HEK293 (cell line): ENCODE results near the gene ADAMTS14.

Source experiments
- CTCF ChIA-PET: fragments of 350-600 bp; formaldehyde crosslinking; extraction: SDS; loops from one replicate; lab custom pipeline; 2021; ENCODE audit warnings: antibody characterized with exemption; lab: Yijun Ruan, JAX
- POLR2A ChIA-PET: fragments of 300-600 bp; formaldehyde crosslinking; extraction: SDS; loops from one replicate; lab custom pipeline; 2020; ENCODE audit warnings: antibody characterized with exemption, inconsistent platforms; lab: Yijun Ruan, JAX
- H3K27ac ChIP-seq: fragments of 200-500 bp; sonication (Bioruptor generic); 2 replicates; pipeline ENCODE4 v1.5.1; 2014; ENCODE audit warnings: low read depth, low read length, control low read depth, inconsistent platforms; ENCODE audit errors: extremely low read depth
- H3K36me3 ChIP-seq, 2 experiments: fragments of 200-500 bp in 1 of 2; sonication (Bioruptor generic) in 1 of 2; 1 replicate in 1 of 2; 2 replicates in 1 of 2; pipeline ENCODE4 v1.5.1; 2014 to 2017; ENCODE audit warnings: inconsistent platforms in 2 of 2, low read length in 2 of 2; ENCODE audit not compliant: control insufficient read depth in 2 of 2, insufficient read depth in 1 of 2
- H3K4me1 ChIP-seq: fragments of 200-500 bp; sonication (Bioruptor generic); 2 replicates; pipeline ENCODE4 v1.5.1; 2014; ENCODE audit warnings: mild to moderate bottlenecking, low read length, inconsistent platforms; ENCODE audit not compliant: control insufficient read depth, insufficient read depth
- H3K4me3 ChIP-seq: 2 replicates; pipeline ENCODE4 v1.5.1; 2011; ENCODE audit warnings: low read depth, mild to moderate bottlenecking, control low read depth, low read length, moderate library complexity
- H3K9me3 ChIP-seq: fragments of 200-500 bp; sonication (Bioruptor generic); 2 replicates; pipeline ENCODE4 v1.5.1; 2014; ENCODE audit warnings: low read depth, low read length, inconsistent platforms; ENCODE audit not compliant: control insufficient read depth, insufficient read depth
- EGR2 ChIP-seq: fragments of 450-650 bp; formaldehyde crosslinking; IDR thresholded peaks from 2 replicates; pipeline ENCODE4 v1.5.1; 2016; ENCODE audit warnings: low read depth, missing biosample characterization, missing genetic modification characterization
- IKZF3 ChIP-seq: fragments of 450-650 bp; IDR thresholded peaks from 2 replicates; pipeline ENCODE4 v1.5.0; 2018; ENCODE audit warnings: missing biosample characterization, mild to moderate bottlenecking, missing genetic modification characterization, moderate library complexity
- MZF1 ChIP-seq: fragments of 450-650 bp; formaldehyde crosslinking; IDR thresholded peaks from 2 replicates; pipeline ENCODE4 v1.5.1; 2017; ENCODE audit warnings: missing biosample characterization, missing genetic modification characterization, borderline replicate concordance
- ZFHX2 ChIP-seq: fragments of 450-650 bp; formaldehyde crosslinking; conservative IDR thresholded peaks from 2 replicates; pipeline ENCODE4 v1.5.1; 2016; ENCODE audit warnings: missing biosample characterization, missing genetic modification characterization
- ZNF10 ChIP-seq: fragments of 450-650 bp; formaldehyde crosslinking; IDR thresholded peaks from 2 replicates; pipeline ENCODE4 v1.5.1; 2017; ENCODE audit warnings: missing biosample characterization, missing genetic modification characterization
- ZNF121 ChIP-seq: fragments of 450-650 bp; formaldehyde crosslinking; IDR thresholded peaks from 2 replicates; pipeline ENCODE4 v1.5.1; 2016; ENCODE audit warnings: missing biosample characterization, missing genetic modification characterization
- ZNF214 ChIP-seq: fragments of 450-650 bp; formaldehyde crosslinking; IDR thresholded peaks from 2 replicates; pipeline ENCODE4 v1.5.1; 2017; ENCODE audit warnings: missing biosample characterization, mild to moderate bottlenecking, missing genetic modification characterization, borderline replicate concordance
- ZNF239 ChIP-seq: fragments of 450-650 bp; formaldehyde crosslinking; IDR thresholded peaks from 2 replicates; pipeline ENCODE4 v1.5.1; 2016; ENCODE audit warnings: missing biosample characterization, missing genetic modification characterization
- ZNF311 ChIP-seq: fragments of 450-650 bp; formaldehyde crosslinking; IDR thresholded peaks from 2 replicates; pipeline ENCODE4 v1.5.1; 2017; ENCODE audit warnings: missing biosample characterization, missing genetic modification characterization, borderline replicate concordance
- ZNF404 ChIP-seq: fragments of 450-650 bp; formaldehyde crosslinking; IDR thresholded peaks from 2 replicates; pipeline ENCODE4 v1.5.1; 2017; ENCODE audit warnings: missing biosample characterization, missing genetic modification characterization
- ZNF529 ChIP-seq: fragments of 450-650 bp; formaldehyde crosslinking; IDR thresholded peaks from 2 replicates; pipeline ENCODE4 v1.5.1; 2017; ENCODE audit warnings: missing genetic modification characterization, missing biosample characterization; ENCODE audit not compliant: insufficient replicate concordance
- ZNF558 ChIP-seq: fragments of 450-650 bp; formaldehyde crosslinking; IDR thresholded peaks from 2 replicates; pipeline ENCODE4 v1.5.1; 2016; ENCODE audit warnings: missing biosample characterization, missing genetic modification characterization
- ZNF571 ChIP-seq: fragments of 450-650 bp; formaldehyde crosslinking; IDR thresholded peaks from 2 replicates; pipeline ENCODE4 v1.5.0; 2017; ENCODE audit warnings: missing biosample characterization, missing genetic modification characterization
- ZNF623 ChIP-seq: fragments of 450-650 bp; formaldehyde crosslinking; IDR thresholded peaks from 2 replicates; pipeline ENCODE4 v1.5.1; 2016; ENCODE audit warnings: missing biosample characterization, missing genetic modification characterization
- ZNF658 ChIP-seq: fragments of 450-650 bp; formaldehyde crosslinking; IDR thresholded peaks from 2 replicates; pipeline ENCODE4; 2016; ENCODE audit warnings: missing biosample characterization, missing genetic modification characterization
- ZNF701 ChIP-seq: fragments of 450-650 bp; formaldehyde crosslinking; IDR thresholded peaks from 2 replicates; pipeline ENCODE4 v1.5.1; 2016; ENCODE audit warnings: missing biosample characterization, missing genetic modification characterization
- ZNF747 ChIP-seq: fragments of 450-650 bp; formaldehyde crosslinking; IDR thresholded peaks from 2 replicates; pipeline ENCODE4 v1.5.1; 2016; ENCODE audit warnings: missing biosample characterization, missing genetic modification characterization
- TF ChIP-seq, protein P1 (sequence below): fragments of 450-650 bp; formaldehyde crosslinking; IDR thresholded peaks from 2 replicates; pipeline ENCODE4 v1.5.1; 2016; ENCODE audit warnings: missing biosample characterization, missing genetic modification characterization, borderline replicate concordance
- TF ChIP-seq, protein P2 (sequence below): fragments of 450-650 bp; formaldehyde crosslinking; IDR thresholded peaks from 2 replicates; pipeline ENCODE4 v1.5.1; 2016; ENCODE audit warnings: missing biosample characterization, missing genetic modification characterization
- TF ChIP-seq, protein P3 (sequence below): fragments of 450-650 bp; formaldehyde crosslinking; IDR thresholded peaks from 2 replicates; pipeline ENCODE4 v1.5.1; 2016; ENCODE audit warnings: missing biosample characterization, missing genetic modification characterization, low read depth
- TF ChIP-seq, protein P4 (sequence below): fragments of 450-650 bp; formaldehyde crosslinking; IDR thresholded peaks from 2 replicates; pipeline ENCODE4 v1.5.1; 2016; ENCODE audit warnings: missing biosample characterization, missing genetic modification characterization

Gene ADAMTS14

DNA sequence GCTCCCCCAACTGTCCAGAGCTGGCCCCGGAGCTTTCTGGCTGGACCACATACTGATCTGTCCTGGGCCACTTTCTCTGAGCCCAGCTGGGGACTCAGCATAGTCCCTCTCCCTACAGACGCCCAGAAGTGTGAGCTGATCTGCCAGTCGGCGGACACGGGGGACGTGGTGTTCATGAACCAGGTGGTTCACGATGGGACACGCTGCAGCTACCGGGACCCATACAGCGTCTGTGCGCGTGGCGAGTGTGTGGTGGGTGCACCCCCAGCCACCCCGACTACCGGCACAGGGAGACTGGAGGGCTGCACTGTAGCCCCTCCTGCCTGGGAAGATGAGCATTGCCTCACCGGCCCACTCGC lies 71.1 kb downstream of the ADAMTS14 start:
- Histone ChIP-seq H3K4me1 (no peaks in the 10 kb centered on the region), H3K9me3 (no peaks in the 10 kb centered on the region), H3K36me3 (no peaks in the 10 kb centered on the region), H3K4me3 (no peak overlapping the region), H3K27ac (no peak overlapping the region)
- ChIA-PET POLR2A (no interaction called here), CTCF (no interaction called here)
- TF ChIP-seq ZNF311 (tag by site-specific recombination) = no peak
- TF ChIP-seq ZNF239 (tag by site-specific recombination) = no peak
- TF ChIP-seq, protein P1, sequence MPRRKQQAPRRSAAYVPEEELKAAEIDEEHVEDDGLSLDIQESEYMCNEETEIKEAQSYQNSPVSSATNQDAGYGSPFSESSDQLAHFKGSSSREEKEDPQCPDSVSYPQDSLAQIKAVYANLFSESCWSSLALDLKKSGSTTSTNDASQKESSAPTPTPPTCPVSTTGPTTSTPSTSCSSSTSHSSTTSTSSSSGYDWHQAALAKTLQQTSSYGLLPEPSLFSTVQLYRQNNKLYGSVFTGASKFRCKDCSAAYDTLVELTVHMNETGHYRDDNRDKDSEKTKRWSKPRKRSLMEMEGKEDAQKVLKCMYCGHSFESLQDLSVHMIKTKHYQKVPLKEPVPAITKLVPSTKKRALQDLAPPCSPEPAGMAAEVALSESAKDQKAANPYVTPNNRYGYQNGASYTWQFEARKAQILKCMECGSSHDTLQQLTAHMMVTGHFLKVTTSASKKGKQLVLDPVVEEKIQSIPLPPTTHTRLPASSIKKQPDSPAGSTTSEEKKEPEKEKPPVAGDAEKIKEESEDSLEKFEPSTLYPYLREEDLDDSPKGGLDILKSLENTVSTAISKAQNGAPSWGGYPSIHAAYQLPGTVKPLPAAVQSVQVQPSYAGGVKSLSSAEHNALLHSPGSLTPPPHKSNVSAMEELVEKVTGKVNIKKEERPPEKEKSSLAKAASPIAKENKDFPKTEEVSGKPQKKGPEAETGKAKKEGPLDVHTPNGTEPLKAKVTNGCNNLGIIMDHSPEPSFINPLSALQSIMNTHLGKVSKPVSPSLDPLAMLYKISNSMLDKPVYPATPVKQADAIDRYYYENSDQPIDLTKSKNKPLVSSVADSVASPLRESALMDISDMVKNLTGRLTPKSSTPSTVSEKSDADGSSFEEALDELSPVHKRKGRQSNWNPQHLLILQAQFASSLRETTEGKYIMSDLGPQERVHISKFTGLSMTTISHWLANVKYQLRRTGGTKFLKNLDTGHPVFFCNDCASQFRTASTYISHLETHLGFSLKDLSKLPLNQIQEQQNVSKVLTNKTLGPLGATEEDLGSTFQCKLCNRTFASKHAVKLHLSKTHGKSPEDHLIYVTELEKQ (tag by site-specific recombination) = no peak
- TF ChIP-seq, all 188 proteins: peak for 0

DNA sequence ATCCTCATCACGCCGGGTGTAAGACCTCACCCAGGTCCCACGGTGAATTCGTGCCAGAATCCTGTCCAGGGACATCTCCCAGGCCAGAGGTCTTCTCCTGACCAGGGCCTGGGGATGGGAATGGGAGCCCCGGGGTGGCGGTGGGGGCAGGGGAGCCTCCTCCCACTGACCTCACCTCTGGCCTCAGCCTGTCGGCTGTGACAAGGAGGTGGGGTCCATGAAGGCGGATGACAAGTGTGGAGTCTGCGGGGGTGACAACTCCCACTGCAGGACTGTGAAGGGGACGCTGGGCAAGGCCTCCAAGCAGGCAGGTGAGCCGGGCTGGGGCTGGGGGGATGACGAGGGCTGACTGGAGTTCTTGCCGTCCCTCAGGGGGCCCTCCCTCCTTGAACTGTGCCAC lies 71.6 kb downstream of the ADAMTS14 start:
- no peaks in the 10 kb centered on the region for H3K4me1 ChIP-seq
- TF ChIP-seq ZNF623 (tag by site-specific recombination) = no peak
- no peak for TF ChIP-seq ZNF404 (tag by site-specific recombination)
- no peak for TF ChIP-seq ZNF558 (tag by site-specific recombination)
- TF ChIP-seq ZNF701 (tag by site-specific recombination) = no peak
- no peak for TF ChIP-seq ZNF658 (tag by site-specific recombination)
- TF ChIP-seq IKZF3 (tag by site-specific recombination) = no peak
- TF ChIP-seq ZNF571 (tag by site-specific recombination) = no peak
- TF ChIP-seq EGR2 (tag by site-specific recombination) = peak; percentile 59
- TF ChIP-seq ZFHX2 (tag by site-specific recombination) = peak; percentile 31
- CTCF ChIA-PET = no interaction called here

DNA sequence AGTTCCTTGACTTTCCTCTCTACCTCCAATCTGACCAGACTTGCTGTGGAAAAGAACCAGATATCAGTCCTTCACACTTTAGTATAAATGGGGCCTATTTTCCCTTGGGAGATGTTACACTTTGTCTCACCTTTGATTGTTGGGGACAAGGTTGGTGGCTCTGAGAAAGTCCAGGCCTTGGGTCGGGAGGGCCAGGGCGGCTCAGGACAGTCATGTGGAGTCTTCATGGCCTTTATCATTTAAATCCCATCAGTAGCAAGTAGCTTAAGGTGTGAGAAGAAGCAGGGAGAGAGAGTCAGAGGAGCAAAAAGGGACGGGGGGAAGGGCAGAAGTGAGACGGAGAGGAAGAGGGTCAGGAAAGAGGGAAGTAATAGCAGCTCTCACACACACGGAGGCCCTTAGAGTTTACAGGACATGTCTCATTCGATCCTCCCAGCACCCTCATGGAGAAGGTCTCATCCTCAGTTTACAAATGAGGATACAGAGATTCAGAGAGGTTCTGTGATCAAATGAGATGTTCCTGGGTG lies 72.4 kb downstream of the ADAMTS14 start:
- H3K36me3 ChIP-seq = no peaks in the 10 kb centered on the region
- CTCF ChIA-PET = no interaction called here
- no peaks in the 10 kb centered on the region for H3K4me1 ChIP-seq
- no peak overlapping the region for H3K27ac ChIP-seq
- no peak overlapping the region for H3K4me3 ChIP-seq
- H3K9me3 ChIP-seq = no peaks in the 10 kb centered on the region
- POLR2A ChIA-PET = no interaction called here
- TF ChIP-seq, protein P2, sequence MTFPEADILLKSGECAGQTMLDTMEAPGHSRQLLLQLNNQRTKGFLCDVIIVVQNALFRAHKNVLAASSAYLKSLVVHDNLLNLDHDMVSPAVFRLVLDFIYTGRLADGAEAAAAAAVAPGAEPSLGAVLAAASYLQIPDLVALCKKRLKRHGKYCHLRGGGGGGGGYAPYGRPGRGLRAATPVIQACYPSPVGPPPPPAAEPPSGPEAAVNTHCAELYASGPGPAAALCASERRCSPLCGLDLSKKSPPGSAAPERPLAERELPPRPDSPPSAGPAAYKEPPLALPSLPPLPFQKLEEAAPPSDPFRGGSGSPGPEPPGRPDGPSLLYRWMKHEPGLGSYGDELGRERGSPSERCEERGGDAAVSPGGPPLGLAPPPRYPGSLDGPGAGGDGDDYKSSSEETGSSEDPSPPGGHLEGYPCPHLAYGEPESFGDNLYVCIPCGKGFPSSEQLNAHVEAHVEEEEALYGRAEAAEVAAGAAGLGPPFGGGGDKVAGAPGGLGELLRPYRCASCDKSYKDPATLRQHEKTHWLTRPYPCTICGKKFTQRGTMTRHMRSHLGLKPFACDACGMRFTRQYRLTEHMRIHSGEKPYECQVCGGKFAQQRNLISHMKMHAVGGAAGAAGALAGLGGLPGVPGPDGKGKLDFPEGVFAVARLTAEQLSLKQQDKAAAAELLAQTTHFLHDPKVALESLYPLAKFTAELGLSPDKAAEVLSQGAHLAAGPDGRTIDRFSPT (tag by site-specific recombination) = no peak
- no peak for TF ChIP-seq ZNF747 (tag by site-specific recombination)
- TF ChIP-seq, protein P3, sequence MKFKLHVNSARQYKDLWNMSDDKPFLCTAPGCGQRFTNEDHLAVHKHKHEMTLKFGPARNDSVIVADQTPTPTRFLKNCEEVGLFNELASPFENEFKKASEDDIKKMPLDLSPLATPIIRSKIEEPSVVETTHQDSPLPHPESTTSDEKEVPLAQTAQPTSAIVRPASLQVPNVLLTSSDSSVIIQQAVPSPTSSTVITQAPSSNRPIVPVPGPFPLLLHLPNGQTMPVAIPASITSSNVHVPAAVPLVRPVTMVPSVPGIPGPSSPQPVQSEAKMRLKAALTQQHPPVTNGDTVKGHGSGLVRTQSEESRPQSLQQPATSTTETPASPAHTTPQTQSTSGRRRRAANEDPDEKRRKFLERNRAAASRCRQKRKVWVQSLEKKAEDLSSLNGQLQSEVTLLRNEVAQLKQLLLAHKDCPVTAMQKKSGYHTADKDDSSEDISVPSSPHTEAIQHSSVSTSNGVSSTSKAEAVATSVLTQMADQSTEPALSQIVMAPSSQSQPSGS = no peak
- no peak for TF ChIP-seq ZNF121 (tag by site-specific recombination)
- no peak for TF ChIP-seq MZF1
- no peak for TF ChIP-seq ZNF529 (tag by site-specific recombination)
- TF ChIP-seq ZNF10 = no peak
- no peak for TF ChIP-seq ZNF214 (tag by site-specific recombination)
- TF ChIP-seq, protein P4, sequence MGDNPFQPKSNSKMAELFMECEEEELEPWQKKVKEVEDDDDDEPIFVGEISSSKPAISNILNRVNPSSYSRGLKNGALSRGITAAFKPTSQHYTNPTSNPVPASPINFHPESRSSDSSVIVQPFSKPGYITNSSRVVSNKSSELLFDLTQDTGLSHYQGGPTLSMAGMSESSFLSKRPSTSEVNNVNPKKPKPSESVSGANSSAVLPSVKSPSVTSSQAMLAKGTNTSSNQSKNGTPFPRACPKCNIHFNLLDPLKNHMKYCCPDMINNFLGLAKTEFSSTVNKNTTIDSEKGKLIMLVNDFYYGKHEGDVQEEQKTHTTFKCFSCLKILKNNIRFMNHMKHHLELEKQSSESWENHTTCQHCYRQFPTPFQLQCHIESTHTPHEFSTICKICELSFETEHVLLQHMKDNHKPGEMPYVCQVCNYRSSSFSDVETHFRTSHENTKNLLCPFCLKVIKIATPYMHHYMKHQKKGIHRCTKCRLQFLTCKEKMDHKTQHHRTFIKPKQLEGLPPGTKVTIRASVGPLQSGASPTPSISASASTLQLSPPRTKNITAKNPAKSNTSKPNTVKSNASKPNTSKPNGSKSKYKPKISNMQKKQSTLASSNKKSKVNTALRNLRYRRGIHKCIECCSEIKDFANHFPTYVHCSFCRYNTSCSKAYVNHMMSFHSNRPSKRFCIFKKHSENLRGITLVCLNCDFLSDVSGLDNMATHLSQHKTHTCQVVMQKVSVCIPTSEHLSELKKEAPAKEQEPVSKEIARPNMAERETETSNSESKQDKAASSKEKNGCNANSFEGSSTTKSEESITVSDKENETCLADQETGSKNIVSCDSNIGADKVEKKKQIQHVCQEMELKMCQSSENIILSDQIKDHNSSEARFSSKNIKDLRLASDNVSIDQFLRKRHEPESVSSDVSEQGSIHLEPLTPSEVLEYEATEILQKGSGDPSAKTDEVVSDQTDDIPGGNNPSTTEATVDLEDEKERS (tag by site-specific recombination) = no peak

More for the DNA sequence above, 71.6 kb downstream of the ADAMTS14 start:
- Histone ChIP-seq H3K36me3 (no peaks in the 10 kb centered on the region), H3K4me3 (no peak overlapping the region), H3K27ac (no peak overlapping the region), H3K9me3 (no peaks in the 10 kb centered on the region)
- POLR2A ChIA-PET = no interaction called here
